Suppressor macrophage treated with lipopolysaccharide for 1 hour (primary cell): Measurements from ENCODE around the gene GRIK3.

Experiments
- DNase-seq, 3 donors: peaks; one replicate each; pipeline ENCODE4 v3.0.0-alpha.2; 2020 to 2022

The GRIK3 gene

DNA sequence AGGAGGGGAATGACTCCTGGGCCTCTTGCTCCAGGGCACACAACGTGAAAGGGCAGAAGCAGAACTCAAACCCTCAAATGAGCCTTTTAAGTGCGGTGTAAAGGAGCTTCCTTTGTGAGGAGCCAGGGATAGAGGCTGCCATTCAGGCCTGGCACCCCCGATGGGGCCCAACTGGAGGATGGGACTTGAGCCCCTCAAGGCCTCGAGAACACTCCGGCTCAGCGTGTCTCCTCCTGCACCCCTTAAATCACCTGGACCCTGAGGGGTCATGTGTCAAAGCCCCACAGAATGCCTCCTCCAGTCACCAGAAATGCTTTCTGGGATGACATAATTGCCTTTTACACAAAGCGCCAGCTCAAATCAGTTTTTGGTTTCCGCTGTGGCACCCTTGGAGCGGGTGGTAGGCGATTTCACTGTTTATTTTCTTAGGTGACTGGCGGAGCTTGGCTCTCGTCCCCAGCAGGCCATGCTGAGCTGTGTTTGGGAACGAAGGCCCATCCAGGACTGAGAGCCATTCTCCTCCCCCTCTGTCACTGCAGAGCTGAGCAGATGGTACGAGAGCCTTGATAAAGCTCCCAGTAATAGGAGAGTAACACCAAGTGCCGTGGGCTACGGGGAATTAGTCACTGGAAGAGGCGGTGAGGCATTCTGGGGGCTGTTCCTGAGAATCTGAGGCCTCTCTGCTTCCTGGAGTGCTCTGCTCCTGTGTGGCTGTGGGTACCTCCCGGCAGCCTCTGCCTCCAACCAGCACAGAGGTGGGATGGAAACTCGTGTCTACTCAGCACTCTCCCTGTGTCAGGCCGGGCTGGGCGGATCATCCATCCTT lies 163.0 kb downstream of the GRIK3 start:
- DNase-seq: no peak

DNA sequence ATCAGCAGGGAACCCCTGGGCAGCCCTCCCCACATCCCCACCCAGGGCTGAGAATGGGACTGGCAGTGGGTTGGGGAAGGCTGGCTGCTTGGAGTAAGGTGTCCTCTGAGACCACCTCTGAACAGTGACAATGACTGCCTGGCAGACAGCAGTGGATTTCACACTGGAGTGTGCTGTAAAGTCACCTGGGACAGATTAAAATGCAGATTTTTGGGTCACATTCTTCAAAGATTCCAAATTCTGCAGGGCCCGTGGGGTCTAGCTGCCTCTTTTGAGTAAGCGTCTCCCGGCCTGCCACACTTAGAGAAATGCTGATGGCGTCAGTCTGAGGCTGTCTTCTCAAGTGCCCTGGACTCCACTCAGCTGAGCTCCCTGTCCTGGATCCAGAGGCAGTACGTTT lies 164.5 kb downstream of the GRIK3 start:
- DNase-seq: no peak

DNA sequence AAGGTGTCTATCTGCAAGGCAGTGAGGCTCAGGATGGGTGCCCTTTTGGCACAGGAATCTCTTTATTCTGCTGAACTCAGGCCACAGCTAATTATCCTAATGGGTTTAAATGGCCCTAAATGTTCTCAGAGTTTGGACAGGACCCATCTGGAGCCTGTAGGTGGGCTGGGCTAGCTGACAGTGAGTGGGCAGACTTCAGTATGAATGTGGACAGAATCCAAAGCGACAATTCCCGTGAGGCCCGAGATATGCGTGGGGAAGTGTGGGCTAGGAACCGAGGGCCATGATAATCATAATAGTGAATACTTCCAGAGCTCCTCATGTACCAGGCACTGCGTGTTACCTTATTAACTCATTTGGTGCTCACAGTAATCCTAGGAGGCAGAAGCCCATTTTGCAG lies 165.3 kb downstream of the GRIK3 start:
- no peak for DNase-seq

DNA sequence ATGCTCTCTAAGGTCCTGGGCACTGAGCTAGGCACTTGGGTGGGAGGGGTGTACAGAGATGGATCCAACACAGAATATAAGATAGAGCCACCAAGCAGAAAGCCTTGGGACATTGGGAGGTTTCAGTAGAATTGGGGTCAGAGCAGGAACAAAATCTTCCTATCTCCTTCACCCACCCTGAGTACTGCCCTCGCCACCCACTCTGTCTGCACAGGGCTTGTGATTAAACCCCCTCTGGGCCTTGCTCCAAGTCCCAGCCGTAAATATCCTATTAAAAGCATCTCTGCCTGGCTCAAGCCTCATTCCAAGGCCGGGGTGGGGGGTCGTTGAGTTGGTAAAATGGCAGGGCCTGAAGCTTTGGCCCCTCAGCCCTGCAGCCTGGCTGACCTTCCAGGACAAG lies 166.7 kb downstream of the GRIK3 start:
- no peak for DNase-seq

DNA sequence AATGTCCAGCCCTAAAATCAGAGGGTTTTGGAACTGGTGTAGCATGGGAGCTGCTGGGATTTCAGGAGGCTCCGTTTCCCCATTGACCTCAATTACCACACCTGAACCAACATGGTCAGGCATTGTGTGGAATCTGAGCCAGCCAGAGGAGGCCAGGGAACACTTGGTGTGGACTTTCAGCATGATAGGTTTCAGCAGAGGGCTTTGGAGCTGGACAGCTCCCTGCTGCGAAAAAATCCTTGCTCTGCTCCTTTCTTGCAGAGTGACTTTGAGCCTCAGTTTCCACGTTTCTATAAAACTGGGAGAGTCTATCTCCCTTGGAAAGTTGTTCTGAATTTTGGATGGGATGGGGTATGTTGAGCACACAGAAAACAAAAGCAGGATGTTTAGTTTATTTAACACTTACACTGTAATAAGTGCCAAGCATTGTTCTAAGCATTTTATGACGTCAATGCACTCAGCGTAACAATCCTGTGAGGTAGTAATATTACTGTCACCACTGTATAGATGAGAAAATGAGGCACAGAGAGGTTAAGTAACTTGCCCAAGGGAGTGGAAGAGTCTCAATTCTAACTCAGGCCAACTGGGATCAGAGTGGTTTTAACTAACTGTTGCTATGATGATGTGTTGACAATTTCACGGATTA lies 168.0 kb downstream of the GRIK3 start:
- no peak for DNase-seq

DNA sequence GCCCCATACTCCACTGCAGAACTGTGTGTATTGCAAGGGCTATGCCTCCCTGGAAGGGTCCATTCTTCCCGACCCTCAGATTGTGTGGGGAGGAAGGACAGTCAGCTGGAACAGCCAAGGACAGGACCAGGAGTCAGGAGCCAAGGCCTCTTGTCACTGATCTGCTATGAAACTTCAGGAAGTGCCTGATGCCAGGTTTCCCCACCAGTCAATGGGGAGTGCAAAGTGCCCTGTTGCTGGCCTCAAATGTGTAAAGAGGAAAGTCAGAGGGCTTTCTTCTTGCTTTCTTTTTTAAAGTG lies 168.8 kb downstream of the GRIK3 start:
- no peak for DNase-seq

DNA sequence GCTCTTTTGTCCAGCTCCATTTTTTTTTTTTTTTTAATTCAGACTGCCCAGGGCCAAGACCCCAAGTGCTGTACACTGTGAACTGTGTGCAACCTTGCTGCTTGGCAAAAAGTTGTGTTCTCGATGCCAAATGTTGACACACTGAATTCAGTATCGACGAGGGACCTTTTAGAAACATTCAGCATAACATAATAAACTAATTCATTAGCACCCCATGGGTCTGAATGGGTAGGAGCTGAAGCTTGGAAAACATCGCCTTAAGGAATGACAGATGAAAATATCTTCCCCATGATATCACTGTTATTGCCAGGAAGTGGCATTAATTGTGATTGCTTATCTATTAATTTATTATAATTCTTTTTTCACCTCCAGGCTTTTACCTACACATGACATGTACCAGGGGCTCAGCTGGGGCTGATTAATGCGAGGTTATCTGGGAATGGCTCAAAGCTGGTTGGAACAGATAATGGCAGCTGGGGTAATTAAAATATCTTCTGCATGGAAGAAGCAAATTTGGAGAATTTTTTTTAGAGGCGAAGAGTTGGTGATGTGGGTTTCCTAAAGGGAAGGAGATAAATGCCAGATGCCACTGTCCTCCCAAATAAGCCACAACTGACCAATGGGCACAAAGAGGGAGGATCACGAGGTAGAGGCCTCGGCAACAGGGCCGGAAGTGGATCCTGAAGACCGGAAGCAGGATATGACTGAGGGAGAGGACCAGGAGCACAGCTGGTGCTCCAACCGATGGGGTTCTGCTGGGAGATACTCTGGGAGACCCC lies 169.3 kb downstream of the GRIK3 start:
- no peak for DNase-seq

DNA sequence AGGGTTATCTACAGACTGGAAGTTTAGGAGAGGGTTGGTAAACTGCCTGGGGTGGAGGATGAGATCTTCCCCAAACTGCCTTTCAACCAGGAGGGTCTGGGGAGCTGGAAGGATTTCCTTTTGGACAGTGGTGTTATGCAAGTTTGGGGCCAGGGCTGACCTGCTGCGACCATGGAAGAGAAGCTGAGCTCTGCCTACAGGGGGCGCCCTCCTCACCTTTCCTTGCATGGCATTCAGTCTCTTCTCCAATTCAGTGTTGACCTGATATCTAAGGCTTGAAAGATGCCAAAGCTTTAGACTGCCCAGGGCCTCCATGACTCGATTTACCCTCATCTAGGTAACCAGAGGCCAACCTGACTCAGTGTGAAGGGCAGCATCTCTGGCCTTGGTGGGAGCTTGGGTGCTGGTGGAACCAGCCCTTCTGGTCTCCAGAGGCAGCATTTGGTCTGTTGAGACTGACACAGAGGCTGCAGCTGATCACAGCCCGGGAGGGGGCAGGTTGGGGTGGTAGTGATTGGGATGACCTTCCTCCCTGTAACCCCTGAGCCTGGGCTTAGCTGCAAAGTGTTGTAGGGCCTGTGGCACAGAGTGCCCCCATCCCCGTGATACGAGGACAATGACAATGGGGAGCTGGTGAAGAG lies 170.0 kb downstream of the GRIK3 start:
- peak in 2 of 3 donors; percentile 36 to 61 for DNase-seq

DNA sequence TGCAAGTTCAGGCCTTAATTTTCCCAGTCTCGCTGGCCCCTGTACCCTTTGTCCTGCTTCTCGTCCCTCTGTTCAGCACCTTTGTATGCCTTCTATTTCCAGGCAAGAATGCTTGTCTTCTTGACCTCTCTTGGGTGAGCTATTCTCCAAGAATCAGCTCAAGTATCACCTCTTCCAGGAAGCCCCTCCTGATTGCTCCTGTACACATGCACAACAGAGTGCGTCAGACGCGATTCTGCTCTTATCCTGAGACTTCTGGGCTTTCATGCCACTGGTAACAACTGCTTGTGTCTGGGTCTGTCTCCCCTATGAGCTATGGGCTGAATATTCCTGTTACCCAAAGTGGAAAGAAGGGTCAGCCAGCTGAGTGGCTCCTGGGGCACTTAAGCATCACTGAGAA lies 170.8 kb downstream of the GRIK3 start:
- DNase-seq: no peak

DNA sequence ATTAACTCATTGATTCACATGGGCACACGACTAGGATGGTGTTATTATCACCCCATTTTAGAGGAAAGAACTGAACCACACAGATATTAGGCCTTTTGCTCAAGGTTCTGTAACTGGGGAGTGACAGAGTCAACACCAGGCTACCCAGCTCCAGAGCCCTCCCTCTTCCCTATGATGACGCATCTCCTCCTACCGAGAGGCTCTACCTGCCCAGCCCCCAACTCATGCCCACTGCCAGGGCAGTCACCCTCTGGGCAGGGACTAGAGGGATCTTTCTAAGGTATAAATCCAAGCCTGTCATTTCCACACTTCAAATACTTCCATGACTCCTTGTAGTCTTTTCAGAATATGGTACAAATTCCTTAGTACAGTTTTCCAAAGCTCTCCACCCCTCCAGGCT lies 171.3 kb downstream of the GRIK3 start:
- DNase-seq: no peak

DNA sequence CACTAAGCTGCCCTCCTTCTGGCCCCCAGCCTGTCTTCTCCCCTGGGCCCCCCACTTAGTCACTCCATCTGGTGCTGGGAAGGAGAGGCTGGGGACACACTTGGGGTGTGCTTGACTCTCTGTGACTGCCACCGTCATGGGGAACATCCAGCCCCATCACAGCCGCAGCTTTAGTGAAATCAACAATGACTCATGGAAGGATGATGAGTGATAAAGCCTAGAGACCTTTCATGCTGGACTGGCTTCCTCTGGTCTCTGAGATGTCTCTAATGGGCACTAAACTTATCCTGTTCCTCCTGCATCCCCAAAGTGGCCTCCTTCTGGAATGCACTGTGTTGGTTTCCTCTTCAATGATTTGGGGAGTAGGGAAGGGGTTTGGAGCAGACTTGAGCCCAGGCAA lies 172.9 kb downstream of the GRIK3 start:
- DNase-seq: no peak

DNA sequence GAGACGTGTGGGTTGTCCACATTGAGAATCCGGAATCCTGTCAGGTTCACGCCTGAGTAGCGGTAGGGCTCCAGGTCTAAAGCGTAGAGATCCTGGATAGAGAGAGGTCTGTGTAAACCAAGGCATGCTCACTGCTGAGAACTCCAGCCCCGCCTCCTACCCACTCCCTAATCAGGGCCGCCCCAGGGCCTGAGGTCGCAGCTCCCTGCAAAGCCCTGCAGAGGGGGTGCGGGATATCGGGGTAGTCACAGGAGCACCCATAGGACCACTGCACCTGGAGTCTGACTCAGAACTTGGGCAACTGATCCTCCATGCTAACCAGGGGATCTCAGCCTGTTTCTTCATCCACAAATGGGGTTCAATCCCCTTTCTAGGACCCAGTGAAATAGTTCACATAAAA lies 174.4 kb downstream of the GRIK3 start:
- DNase-seq: no peak

DNA sequence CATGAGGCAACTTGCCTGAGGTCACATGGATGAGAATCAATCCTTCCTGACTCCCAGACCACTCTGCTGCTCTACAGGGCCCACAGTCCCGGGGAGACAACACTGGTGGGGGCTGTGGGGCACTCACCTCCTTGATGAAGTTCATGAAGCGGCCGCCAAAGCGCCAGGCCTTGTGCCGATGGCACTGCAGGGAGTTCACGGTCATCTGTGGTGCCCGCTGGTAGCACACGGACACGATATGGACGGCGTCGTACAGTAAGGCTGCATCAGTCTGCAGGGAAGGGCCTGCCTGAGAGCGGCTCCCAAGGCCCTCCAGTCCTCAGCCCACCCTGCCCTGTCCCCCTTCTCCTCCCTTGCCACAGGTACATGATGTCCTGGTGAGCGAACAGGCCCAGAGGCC lies 175.3 kb downstream of the GRIK3 start:
- no peak for DNase-seq

DNA sequence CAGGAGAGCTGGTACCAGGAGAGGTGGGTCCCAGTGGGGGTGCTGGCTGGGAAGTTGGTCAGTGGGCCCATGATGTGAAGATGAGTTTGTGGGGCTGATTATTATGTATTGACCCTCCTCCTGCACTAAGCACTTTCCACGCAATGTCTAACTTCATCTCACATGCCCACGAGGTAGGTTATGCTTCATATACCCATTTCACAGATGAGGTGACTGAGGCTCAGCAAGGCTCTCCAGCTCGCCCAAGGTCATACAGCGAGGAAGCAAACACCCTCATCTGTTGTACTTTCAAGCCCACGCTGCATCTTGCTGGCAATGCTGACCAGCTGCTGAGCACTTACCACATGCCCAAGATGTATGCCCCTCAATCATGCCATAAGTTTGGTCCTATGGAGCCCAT lies 175.8 kb downstream of the GRIK3 start:
- no peak for DNase-seq

DNA sequence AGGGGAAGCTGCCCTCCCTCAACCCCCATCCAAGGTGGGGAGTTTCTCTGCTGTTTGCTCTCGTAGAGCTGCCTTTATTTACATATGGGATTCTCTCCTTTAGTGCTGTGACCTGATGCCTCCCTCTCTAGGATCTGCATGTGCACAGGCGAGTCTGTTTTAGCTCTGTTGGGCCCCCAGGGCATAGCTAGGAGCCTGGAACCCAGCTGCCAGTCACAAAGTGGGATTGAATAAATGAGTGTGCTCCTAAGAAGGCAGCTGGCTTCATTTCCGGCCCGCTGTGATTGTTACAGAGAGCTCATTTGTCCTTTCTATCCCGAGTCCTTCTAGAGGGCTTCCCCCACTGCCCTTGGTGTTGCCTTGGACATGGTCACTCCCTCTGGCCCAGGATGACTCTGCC lies 176.6 kb downstream of the GRIK3 start:
- DNase-seq: no peak

DNA sequence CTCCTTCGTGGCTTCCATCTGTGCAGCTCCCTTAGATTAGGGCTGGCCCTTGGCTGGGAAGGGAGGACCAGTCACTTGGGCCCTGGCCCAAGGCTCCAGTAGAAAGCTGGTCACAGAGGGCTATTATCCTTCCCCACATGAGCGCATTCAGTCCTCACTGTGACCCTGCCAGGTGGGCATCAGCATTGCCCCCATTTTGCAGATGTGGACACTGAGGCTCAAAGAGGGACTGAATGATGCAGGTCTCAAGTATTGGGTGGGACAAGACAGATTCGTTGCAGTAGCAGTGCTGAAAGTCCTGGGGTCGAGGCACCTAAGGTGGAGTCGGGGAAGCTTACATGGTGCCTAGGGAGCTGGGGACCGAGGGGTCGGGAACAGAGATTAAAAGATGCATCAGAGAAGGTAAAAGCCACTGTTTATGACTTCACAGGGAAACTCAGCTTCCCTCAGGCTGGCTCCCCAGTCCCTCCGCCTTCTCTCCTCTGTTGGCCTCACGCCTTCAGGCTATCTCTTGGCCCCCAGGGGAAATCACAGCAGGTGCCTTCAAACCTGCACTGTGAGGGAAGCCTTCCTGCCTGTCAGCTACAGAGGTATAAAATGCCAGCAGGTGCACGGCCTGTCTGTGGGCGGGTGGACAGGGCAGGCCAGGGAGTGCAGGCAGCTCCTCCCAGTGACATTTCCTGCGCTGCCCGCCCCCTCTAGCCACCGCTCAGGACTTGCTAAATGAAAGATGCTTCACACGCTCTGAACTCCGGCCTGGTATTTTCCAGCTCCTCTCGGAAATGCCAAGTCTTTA lies 178.4 kb downstream of the GRIK3 start:
- no peak for DNase-seq

DNA sequence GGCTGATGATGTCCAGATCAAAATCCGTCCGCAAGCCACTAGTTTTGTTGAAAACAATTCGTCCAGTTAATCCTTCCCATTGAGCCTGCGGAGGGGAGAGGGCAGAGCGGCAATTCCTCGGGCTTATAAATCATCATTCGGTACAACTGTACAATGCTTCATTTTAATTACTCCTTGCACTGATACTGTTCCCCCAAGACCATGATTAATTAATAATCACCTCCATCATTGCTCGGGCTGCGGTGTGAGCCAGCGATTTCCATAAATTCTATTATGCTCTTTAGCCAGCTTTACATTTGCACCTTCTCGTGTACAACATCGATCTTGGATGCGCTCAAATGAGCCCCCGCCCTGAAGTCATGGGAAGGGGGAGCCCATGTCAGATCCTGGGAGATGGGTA lies 180.7 kb downstream of the GRIK3 start:
- no peak for DNase-seq

DNA sequence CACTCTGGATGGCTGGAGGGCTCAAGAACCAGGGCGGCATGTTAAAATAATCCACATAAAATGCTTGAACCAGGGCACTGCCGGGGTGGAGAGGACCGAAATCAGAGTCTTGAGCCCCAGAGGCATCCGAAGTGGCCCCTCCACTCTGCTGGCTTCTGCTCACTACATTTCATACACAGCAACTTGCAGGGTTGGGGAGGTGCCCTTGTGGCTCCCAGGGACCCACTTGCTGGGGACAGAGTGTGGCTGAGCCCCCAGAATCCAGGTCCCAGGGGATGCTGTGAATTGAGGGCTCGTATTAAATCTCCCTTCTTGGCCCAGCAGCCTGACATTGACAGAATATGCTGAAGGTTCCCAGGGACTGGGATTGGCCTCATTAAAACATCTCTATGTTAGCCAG lies 181.7 kb downstream of the GRIK3 start:
- DNase-seq: no peak

DNA sequence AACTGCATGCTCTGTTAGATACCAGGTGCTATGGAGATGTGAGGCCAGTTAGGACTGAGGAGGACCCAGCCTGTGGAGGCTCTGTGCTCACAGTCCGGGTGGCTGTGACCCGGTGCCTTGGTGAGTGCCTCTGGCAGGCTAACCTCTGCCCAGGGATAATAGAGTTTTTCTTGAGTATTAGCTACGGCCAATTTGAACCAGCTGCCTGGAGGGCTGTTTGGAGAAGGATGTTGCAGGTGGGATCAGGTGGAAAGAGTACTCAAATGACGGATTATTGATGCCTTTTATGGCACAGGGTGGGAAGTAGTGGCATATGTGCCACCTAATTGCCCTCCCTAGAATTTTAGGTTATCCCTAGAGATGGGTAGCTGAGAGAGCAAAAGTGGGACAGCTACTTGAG lies 182.7 kb downstream of the GRIK3 start:
- DNase-seq: no peak

DNA sequence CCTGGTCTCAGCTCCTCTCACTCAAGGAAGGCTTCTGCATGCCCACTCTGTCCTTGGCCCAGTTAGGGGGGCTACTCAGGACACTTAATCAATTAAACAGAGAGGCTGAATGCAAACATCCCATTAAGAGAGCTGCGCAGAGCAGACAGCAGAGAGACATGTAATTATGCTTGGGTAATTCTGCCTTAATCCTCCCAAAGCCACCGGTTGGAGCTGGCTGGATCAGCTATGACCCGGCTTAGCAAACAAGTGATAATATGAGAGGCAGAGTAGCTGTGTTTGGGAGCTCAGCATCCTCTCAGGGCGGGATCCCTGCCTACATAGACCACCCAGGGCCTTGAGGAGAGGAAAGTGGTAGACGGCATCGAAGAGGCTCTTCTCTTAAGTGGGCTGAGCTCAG lies 183.2 kb downstream of the GRIK3 start:
- no peak for DNase-seq

DNA sequence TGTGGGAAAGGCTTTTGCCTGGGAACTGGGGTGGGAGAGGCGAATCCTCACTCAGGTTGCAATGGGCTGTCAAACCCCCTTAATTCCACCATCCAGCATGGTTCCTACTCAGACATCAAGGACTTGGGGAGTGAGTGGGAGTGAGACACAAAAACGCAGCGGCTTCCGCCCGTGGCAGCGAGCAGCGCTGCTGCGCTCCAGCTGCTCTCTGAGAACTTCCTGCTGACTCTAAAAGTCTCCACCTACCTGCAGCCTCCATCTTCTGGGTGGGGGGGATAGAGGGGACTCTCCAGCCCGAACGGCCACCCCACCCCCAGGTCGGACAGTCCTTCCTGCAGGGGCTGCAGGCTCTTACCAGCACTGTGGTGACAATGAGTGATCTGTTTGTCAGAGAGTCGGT lies 184.4 kb downstream of the GRIK3 start:
- DNase-seq: no peak

DNA sequence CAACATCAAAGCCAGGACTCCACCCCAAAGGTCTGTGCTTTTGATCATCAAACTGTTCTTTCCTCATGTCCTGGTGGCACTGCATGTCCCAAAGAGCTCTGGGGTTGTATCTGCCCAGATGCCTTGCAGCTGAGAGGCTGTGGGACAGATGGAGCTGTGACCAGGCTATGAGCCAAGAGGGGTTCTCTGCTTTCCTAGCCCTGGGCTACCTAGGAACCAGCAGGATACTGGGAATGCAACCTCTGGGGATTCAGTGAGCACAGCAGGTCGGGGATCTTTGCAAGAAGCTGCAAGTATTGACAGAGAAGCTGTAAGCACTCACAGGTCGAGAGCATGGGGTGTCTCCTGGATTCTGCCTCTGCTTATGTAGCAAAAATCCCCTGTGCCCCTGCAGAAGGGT lies 186.6 kb downstream of the GRIK3 start:
- DNase-seq: no peak

DNA sequence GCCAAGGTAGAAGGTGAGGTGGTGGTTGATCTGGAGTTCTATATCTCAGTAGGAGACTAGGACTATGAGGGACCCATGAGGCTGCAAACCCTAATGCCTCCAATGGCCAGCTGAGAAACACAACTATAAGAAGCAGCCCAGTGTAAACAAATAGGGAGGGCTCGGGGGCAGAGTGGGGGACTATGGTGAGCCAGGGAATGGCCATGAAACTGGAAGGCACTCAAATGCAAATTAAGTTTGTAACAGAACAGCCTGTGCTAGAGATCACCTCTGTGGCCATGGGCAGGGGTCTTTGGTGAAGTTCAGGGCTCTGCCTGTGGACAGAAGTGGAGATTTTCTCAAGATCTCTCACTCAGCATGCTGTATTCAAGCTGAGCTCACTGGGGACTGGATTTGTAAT lies 187.1 kb downstream of the GRIK3 start:
- no peak for DNase-seq
